AG04450 (cell line): Measurements from ENCODE around the gene GP2. TPM values are rescaled to one million over a fixed set of nuclear protein-coding genes. Genes with fewer than 3 reads are reported as not detected.

Source experiments
- CTCF ChIA-PET: fragments of 300-600, 350-600 bp; formaldehyde crosslinking; extraction: SDS; loops from one replicate; lab custom pipeline; 2022; ENCODE audit warnings: antibody characterized with exemption, inconsistent platforms; lab: Charles Lee
- POLR2A ChIA-PET: fragments of 350-600 bp; formaldehyde crosslinking; extraction: SDS; loops from one replicate; lab custom pipeline; 2021; ENCODE audit warnings: antibody characterized with exemption, inconsistent platforms; lab: Yijun Ruan, JAX
- DNase-seq: peaks from one replicate; pipeline ENCODE4 v3.0.0-alpha.2; 2011; ENCODE audit warnings: low read depth, low spot score
- H3K27ac ChIP-seq: one replicate; pipeline ENCODE4 v1.5.1; 2012; ENCODE audit warnings: low read depth, low read length, control low read depth
- H3K27me3 ChIP-seq: one replicate; pipeline ENCODE4 v1.6.0; 2012; ENCODE audit warnings: low read length; ENCODE audit not compliant: control insufficient read depth, insufficient read depth
- H3K4me3 ChIP-seq: 2 replicates; pipeline ENCODE4 v1.5.1; 2011; ENCODE audit warnings: mild to moderate bottlenecking, low read depth, low read length, control low read depth
- H3K9me3 ChIP-seq: 2 replicates; pipeline ENCODE4 v1.5.1; 2012; ENCODE audit warnings: low read length; ENCODE audit not compliant: control insufficient read depth, insufficient read depth
- polyA plus RNA-seq: library from polyadenylated mRNA; depleted of rRNA; stranded (reverse); fragments of >200 nt; gene quantifications from 2 replicates; pipeline ENCODE4 v1.2.3, GENCODE V29; 2011
- TF ChIP-seq, protein P1 (sequence below): IDR thresholded peaks from 2 replicates; pipeline ENCODE4 v1.5.1; 2011; ENCODE audit warnings: low read depth, low read length, control low read depth, inconsistent platforms

Gene GP2
- polyA plus RNA-seq, 1 experiment: not detected

DNA sequence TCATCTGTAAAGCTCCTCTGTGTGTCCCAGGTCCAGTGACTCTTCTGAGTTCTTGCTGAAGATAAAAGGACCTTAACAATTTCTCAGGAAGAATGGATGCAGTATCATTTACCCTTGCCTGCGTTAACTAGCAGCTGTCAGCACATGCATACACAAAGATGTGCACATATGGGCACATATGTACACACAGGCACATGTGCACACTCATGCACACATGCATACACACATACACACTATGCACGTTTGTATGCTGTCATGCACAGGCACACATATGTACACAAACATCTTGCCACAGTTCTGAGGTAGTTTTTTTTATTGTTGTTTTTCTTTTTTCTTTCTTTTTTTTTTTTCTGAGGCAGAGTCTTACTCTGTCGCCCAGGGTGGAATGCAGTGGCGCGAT is 24.9 kb downstream of the GP2 start:
- ChIA-PET CTCF (interaction anchor here (6.5 kb wide), 1 partner anchor 395 kb away, joined by 133 read pairs; no protein-coding TSS in a partner anchor), POLR2A (no interaction called here)
- Histone ChIP-seq H3K27ac (no peak overlapping the region), H3K4me3 (no peak overlapping the region), H3K27me3 (no peaks in the 10 kb centered on the region), H3K9me3 (no peaks in the 10 kb centered on the region; the same call in 1 of the 2 replicates)
- DNase-seq: no peak
- TF ChIP-seq, protein P1, sequence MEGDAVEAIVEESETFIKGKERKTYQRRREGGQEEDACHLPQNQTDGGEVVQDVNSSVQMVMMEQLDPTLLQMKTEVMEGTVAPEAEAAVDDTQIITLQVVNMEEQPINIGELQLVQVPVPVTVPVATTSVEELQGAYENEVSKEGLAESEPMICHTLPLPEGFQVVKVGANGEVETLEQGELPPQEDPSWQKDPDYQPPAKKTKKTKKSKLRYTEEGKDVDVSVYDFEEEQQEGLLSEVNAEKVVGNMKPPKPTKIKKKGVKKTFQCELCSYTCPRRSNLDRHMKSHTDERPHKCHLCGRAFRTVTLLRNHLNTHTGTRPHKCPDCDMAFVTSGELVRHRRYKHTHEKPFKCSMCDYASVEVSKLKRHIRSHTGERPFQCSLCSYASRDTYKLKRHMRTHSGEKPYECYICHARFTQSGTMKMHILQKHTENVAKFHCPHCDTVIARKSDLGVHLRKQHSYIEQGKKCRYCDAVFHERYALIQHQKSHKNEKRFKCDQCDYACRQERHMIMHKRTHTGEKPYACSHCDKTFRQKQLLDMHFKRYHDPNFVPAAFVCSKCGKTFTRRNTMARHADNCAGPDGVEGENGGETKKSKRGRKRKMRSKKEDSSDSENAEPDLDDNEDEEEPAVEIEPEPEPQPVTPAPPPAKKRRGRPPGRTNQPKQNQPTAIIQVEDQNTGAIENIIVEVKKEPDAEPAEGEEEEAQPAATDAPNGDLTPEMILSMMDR: no peak

DNA sequence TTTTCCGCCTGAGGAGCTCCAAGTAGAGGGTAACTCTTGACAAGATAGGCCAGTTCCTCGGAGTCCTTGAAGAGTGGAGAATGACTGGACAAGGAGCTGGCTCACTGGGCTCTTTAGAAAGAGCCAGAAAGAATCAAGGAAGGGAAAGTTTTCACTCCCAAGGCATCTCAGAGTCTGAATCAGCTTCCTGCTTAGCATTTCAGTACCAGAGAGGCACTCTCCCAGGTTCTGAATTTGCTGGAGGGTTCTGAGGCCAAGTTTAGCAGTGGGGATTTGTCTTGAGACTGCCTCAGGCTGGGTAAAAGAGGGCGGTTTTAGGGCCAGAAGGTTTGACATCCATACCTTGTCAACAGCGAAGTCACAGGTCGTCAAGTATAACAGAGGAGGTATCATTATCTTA is 25.5 kb downstream of the GP2 start:
- CTCF ChIA-PET: interaction anchor here (0.7 to 6.5 kb wide), 2 partner anchors 394 to 403 kb away, joined by 3 to 133 read pairs; no protein-coding TSS in a partner anchor
- TF ChIP-seq, protein P1: no peak
- Histone ChIP-seq H3K9me3 (no peaks in the 10 kb centered on the region; the same call in 1 of the 2 replicates), H3K27me3 (no peaks in the 10 kb centered on the region), H3K4me3 (no peak overlapping the region), H3K27ac (no peak overlapping the region)
- no peak for DNase-seq
- POLR2A ChIA-PET: no interaction called here

DNA sequence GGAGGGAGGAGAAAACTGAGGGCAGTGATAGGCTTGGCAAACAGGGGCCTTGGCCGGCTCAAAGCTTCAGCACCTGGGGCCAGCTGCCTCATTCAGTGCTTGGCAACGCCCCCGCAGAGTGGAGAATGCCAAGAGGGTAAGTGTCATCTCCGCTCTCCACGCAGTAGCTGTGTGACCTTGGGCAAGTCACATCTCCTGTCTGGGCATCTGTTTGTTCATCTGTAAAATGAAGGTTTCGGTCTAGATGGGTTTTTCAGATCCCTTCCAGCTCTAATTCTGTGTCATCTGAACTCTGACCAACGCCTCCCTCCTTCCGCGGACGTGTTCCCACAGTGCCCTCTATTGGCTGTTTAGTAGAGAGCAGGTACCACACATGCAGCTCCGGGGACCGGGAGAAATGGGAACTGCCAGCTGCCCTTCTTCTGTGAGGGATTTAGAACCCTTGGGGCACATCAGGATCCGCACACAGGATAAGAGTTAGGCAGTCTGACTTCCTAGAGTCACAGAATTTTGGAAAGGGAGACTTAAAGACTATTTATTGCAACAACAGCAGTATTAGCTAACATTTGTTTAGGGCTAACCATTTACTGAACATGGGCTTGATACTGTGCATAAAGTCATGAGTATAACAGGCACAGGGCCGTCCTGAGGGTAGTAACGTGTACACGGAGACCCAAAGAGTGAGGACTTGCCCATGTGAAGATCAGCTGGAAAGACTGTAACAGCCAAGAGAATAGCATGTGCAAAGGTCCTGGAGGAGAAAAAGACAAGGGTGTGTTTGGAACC is 26.8 kb downstream of the GP2 start:
- ChIA-PET POLR2A (no interaction called here), CTCF (interaction anchor here (0.7 to 6.5 kb wide), 10 partner anchors 8 to 402 kb away, joined by 3 to 133 read pairs (median 4); no protein-coding TSS in a partner anchor)
- no peak overlapping the region for H3K4me3 ChIP-seq
- no peaks in the 10 kb centered on the region for H3K27me3 ChIP-seq
- no peak for DNase-seq
- H3K27ac ChIP-seq: no peak overlapping the region
- TF ChIP-seq, protein P1: peak; percentile 59
- H3K9me3 ChIP-seq: no peaks in the 10 kb centered on the region; the same call in 1 of the 2 replicates

DNA sequence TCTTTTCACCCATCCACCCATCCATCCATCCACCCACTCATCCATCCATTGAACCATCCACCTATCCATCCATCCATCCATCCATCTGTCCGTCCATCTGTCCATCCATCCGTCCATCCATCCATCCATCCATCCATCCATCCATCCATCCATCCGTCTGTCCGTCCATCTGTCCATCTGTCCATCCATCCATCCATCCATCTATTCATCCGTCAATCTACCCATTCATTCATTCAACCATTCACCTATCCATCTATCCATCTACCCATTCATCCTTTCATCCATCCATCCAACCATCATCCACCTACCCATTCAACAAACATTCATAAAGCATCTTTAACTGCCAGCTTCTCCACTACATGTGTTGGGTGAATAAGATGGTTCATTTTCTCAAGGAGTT is 28.9 kb downstream of the GP2 start:
- no peaks in the 10 kb centered on the region; the same call in 1 of the 2 replicates for H3K9me3 ChIP-seq
- TF ChIP-seq, protein P1: no peak
- CTCF ChIA-PET: interaction anchor here (6.5 kb wide), 1 partner anchor 391 kb away, joined by 133 read pairs; no protein-coding TSS in a partner anchor

More for the DNA sequence above, 28.9 kb downstream of the GP2 start:
- no peak overlapping the region for H3K27ac ChIP-seq
- H3K4me3 ChIP-seq: no peak overlapping the region
- DNase-seq: no peak
- no peaks in the 10 kb centered on the region for H3K27me3 ChIP-seq
- POLR2A ChIA-PET: no interaction called here
